H4 (cell line): ENCODE results near the gene PTPN6. TPM values are rescaled to one million over a fixed set of nuclear protein-coding genes. Genes with fewer than 3 reads are reported as not detected.

ENCODE experiments used
- DNase-seq: peaks from one replicate; pipeline ENCODE4 v3.0.0-alpha.2; 2015; ENCODE audit warnings: low spot score
- total RNA-seq: library from RNA; depleted of rRNA; stranded (reverse); fragments of >200 nt; shearing (Covaris generic); gene quantifications from 2 replicates; pipeline ENCODE4 v1.2.3, GENCODE V29; 2014

The PTPN6 gene
- total RNA-seq, 1 experiment from 2014 or later: not detected

DNA sequence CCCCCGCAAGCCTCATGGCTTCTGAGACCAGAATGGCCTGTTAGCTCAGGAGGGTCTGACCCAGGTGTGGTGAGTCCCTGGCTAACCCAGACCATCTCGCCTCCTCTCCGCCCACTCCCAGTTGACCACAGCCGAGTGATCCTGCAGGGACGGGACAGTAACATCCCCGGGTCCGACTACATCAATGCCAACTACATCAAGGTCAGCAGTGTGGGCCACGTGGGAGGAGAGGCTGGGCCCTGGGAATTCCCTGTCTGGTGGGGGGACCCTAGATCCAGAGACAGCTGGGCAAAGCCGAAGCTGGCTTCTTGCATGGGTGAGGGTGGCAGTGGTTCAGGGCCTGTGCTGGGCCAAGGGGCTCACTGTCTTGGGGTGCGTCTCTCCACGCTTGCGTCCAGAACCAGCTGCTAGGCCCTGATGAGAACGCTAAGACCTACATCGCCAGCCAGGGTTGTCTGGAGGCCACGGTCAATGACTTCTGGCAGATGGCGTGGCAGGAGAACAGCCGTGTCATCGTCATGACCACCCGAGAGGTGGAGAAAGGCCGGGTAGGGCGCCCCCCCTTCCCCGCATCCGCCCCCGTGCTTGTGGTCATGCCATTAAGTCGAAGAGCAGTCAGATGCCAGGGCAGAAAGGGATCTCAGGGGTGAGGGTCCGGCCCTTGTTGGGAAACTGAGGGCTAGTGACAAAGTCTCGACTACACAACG lies 5.0 kb downstream of the PTPN6 start:
- DNase-seq: no peak

DNA sequence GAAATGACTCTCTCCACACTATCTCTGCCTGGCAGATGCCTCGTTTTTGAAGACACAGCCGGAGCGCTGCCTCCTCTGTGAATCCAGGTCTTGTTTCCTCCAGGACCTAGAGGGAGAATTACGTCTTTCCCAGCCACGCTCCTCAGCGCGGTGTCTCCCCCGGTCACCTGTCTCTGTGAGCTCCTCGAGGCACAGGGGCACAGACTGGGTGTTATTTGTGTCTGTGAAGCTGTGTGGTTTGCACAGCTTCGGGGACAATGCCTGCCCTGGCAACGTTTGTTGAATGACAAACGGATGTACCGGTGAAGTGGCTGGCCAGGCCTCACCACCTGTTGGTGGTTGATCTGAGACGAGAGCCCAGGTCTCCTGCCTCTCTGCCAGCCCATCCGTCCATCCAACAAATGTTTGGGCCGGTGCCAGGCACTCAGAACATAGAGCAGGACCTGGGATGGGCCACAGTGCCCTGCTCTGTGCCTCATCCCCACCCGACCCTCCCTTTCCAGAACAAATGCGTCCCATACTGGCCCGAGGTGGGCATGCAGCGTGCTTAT lies 6.1 kb downstream of the PTPN6 start:
- DNase-seq: no peak

DNA sequence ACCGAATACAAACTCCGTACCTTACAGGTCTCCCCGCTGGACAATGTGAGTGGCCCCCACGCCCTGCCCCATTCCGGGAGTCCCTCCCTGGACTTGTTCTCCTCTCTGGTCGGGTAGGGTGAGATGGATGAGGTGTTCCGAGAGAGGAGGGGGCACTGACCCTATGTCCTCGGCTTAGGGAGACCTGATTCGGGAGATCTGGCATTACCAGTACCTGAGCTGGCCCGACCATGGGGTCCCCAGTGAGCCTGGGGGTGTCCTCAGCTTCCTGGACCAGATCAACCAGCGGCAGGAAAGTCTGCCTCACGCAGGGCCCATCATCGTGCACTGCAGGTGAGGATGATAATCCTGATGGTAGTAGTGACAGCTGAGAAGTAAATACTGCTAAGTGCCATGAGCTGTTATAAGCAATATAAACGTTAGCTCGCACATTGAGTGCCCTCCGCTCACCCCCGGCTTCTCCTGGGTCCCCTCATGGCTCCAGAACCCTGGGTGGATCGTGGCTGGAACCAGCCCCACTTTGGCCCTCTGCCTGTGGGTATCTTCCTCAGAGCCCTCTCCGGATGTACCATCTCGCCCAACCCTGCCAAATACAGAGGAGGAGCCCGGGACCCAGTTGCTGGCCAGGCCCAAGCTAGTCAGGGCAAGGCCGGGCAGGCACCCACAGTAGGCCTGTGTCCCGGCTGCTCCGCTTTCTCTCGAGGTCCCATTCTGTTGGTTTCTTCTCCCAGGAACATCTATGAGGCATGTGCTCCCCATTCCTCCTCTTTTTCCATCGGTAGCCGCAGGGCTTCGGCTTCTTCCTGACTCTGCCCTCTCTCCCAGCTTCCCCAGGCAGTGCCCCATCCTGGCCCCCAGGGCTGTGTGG lies 6.8 kb downstream of the PTPN6 start:
- no peak for DNase-seq

DNA sequence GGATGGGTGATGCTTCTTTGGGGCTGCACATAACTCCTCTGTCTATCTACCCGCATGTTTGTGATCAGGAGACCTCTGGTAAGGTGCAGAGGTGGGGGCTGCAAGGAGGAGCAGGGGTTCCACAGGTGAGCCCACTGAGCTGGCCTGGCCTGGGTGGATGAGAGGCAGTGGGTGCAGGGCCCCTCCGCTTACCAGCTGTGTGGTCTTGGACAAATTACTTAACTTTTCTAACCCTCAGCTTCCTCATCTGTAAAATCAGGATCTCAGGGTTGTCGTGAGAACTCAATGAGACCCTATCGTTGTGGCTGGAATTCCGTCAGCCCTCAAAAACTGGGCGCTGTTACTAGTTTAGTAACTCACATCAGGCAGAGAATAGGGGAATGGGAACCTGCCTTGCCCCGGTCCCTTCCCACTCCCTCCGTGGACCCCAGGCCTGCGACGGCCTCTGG lies 7.5 kb downstream of the PTPN6 start:
- DNase-seq: no peak

DNA sequence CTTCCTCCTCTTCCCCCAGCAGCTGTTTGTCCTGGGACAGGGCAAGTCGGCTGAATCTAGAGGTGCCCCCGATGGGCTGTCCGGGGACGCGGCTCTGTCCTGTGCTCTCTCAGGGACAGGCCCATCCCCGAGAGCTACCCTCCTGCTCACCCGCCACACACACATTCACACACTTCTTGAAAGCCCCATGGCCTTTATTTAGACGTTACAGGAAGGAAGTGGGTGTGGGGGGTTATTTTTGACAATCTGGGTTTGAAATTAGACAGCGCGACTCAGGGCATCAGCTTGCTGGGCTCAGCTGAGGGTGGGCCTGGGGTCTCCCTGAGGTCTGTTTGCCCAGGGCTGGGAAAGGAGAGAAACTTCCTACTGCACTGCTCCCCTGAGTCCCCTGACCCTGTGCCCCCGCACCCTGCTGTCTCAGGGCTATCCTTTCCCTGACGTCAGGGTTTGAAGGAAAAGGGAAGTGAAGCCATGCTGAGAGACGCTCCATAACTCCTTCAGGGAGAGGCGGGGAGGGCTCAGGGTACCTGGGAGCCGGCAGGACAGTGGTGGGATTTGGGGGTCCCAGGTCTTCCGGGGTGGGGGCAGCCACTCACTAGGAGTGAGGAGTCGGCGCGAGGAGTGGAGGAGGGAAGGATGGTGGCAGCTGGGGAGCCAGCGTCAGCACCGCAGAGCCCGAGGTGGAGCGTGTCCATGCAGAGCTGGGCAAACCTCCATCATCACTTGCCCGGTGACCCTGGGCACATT lies 8.1 kb downstream of the PTPN6 start:
- DNase-seq: no peak

DNA sequence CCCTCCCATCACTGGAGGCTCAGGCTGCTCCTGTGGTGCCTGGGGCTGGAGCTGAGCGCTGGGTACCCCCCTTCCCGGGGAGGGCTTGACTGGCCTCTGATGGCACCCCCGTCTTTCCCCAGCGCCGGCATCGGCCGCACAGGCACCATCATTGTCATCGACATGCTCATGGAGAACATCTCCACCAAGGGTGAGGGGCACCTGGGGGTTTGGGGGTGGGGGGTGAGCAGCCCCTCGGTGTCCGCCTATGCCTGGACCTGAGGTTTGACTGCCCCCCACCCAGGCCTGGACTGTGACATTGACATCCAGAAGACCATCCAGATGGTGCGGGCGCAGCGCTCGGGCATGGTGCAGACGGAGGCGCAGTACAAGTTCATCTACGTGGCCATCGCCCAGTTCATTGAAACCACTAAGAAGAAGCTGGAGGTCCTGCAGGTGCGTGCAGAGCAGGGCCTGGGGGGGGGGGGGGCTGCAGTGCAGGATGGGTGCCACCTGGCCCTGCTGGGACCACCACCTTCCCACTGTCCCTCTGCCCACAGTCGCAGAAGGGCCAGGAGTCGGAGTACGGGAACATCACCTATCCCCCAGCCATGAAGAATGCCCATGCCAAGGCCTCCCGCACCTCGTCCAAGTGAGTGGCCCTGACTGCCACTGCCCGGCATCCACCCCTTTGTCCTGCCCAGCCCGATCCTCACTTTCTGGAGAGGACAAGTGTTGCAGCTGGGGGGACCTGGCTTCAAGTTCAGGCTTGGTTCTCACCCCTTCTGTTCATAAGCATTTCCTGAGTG lies 8.8 kb downstream of the PTPN6 start:
- no peak for DNase-seq

DNA sequence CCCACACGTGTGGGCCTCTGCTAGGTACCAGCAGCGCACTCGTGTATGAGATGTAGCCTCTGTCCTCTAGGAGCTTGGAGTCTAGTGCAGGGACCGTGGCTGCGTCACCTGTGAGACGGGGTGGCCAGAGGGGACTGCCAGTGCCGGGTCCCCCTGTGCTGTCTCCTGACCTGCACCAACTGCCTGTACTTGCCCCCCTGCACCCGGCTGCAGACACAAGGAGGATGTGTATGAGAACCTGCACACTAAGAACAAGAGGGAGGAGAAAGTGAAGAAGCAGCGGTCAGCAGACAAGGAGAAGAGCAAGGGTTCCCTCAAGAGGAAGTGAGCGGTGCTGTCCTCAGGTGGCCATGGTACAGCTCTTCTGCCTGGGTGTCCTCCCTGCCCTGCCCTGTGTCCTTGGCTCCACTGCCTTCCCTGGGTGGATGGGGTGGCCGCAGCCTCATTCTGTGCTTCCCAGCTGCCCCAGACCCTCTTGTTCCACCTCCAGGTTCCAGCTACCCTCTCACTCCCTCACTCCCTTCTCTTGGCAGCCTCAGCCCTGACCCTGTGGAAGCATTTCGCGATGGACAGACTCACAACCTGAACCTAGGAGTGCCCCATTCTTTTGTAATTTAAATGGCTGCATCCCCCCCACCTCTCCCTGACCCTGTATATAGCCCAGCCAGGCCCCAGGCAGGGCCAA lies 9.6 kb downstream of the PTPN6 start:
- no peak for DNase-seq

DNA sequence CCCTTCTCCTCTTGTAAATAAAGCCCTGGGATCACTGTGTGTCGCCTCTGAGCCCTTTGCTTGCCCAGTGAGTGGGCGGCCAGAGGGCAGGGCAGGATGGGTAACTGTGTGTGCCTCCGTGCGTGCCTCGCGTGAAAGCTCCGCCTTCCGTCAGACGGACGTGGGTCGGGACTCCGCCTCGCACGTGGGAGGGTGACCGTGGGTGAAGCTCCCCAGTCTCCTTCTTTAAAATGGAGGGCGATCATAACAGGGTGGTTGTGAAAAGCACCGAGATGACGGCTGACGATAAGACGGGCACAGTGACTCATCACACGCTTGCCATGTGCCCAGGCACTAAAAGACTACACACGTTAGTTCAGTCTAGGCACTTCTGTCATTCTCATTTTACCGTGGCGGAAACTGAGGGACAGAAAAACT lies 10.1 kb downstream of the PTPN6 start:
- DNase-seq: peak; percentile 76

DNA sequence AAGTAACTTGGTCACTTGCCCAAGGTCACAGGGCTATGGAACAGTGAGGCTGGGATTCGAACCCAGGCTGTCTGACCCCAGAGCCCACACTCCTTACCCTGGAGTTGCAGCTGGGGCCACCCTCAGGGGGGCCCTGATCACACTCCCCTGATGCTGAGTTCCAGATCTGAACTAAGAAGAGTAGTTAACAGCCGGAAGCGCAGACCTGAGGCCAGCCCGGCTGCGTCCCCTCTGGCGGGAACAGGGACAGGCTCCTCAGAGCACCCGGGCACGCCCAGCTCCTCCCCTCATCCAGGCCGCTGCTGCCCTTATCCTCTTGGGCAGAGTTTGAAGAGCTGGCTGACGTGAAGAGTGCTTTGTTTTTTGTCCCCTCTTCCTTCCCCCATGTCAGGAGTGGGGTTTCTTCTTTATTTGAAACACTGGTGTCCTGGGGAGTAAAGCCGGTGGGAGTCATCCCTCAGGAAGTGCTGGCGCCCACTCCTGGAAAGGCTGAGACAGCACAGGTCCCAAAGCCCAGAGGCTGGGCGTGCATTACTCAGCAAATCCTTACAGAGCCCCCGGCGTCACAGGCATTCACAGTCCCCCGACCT lies 10.6 kb downstream of the PTPN6 start:
- peak; percentile 93 for DNase-seq

DNA sequence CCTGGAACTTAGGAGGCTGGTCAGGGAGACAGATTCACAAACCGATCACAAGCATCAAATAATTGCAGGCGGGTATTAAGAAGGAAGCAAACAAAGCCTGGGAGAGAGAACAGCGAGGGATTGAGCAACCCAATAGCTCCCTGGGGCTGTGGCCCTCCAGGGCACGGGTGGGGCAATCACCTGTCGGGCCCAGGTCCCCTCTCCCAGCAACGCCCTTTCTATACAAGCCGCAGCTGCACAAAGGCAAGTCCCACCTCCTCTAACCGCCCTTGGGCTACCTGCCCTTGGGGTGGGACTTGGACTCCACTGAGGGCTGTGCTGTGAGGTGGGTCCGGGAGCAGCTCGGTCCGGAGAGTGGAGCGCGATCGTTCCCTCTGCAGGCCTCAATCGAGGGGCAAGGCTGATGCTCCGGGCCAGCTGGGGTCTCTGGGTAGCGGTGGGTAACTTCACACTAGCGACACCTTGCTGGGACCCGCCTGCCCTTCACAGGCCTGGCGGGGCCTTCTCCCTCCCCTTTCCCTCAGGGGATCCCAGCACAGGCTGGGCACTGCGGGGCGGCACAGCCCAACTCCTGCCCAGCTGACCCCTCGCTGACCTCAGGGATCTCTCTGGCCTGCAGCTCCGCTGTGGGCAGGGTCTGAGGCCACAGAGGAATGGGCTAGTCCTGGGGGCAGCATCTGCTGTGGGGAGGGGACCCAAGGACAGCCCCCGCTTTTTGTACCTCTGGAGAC lies 11.3 kb downstream of the PTPN6 start:
- no peak for DNase-seq

DNA sequence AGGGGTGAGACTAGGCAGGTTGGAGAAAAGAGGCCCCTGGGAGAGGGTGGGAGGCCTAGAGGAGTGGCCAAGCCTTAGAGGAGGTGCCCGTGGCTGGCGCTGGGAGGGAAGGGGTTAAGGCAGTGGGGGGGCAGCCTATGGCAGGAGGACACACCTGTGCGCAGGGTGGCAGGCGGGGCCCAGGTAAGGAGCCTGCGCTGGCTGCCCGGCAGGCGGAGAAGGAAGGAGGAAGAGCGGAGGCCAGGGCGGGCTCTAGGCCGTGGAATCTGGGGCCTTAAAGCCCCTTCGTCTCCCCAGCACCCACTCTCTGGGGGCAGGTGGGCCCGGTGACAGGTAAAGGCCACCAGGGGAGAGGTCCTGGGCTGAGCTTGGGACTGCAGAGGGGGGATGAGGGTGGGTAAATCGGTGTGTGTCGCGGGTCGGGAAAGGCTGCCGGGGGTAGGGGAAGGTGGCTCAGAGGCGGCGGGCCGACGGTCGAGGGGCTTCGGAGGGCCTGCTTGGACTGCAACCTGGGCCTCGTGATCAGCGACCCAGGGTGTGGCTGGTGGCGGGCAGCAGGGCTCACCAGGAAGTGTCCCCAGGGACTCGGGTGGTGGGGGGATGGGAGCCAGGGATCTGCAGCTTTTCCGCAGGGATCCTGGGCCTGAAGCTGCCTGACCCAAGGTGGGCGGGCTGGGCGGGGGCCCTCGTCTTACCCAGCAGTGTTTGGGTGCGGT lies 12.0 kb downstream of the PTPN6 start:
- DNase-seq: no peak

DNA sequence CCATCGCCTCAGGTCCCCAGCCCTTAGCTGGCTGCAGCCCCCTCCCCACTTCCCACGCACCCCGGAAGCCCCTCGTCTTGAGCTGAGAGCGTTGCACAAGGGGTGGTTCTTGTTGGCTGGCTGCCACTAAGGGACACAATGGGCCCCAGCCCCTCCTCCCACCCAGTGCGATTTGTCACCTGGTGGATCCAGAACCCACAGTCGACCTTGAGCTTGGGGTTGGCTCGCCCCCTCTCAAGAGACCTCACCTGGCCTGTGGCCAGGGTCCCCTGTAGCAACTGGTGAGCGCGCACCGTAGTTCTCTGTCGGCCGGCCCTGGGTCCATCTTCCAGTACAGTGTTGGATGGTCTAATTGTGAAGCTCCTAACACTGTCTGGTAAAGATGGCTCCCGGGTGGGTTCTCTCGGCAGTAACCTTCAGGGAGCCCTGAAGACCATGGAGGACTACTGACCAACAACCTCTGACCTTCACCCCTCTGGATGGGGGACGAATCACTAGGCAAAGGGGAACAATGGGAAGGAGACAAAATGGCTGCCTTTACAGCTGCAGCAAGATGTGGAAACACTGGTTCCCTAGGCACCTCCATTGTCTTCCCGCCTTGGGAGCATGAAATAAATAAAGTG lies 12.7 kb downstream of the PTPN6 start:
- DNase-seq: no peak

DNA sequence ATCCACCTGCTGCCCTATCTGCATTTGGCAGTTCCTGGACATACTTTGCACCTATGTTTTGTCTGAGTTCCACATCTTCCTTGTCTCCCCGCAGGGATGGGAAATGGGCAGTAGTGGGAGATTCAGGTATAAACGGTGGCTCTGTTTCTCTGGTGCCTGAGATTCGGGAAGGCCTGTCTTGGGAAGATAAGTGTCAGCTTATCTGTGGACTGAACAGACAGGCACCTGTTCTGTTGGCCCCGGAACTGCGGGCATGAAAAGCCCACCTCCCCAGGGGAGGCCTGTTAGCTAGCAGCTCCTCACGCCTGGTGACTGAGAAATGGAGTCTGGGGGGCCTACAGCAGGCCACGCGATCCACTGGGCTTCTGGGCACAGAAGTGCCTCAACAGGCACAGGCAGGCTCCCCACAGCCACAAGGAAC lies 13.5 kb downstream of the PTPN6 start:
- no peak for DNase-seq

DNA sequence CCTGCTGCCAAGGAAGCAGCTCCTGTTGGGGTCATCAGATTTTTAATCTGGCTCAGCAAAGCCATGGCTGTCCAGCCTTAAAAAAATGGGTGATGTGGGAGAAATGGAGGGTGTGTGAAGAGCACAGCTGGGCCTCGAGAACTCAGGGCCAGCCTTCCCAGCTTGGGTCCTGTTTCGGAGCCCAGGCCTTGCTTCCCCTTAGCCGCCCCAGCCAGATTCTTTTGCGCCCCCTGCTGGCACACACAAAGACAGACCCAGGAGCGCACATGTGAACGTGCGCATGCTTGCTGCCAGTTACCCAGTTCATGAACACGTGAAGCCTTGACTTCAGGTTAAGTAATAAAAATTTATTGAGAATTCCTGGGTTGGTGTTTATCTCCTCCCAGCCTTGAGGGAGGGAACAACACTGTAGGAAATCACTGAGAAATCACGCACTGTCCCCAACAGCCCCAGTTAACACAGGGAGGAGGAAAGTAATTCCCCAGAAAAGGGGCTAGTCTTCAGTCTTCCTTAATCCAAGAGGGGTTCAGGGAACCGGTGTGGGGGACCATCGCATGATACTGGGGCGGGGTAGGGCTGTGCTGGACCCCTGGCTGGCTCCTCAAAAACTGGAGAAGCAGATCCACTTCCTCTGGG lies 14.0 kb downstream of the PTPN6 start:
- peak; percentile 83 for DNase-seq

DNA sequence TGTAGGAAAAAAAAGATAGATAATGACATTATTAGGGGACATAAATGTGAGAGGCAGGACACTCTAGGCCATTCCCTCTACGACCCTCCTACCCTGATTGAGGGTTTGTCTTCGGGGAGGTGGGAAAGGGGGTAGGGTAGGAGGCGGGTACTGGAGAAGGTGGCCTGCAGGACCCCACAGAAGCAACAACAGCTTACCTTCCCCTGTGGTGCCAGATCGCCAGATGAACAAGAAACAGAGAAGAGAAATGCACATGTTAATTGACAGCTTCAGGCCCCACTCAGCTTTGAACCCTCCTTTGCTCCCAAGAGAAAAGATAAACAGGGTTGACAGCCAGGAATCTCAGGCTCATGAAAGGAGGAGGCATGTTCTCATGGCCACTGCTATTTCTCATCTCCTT lies 14.6 kb downstream of the PTPN6 start:
- DNase-seq: no peak

DNA sequence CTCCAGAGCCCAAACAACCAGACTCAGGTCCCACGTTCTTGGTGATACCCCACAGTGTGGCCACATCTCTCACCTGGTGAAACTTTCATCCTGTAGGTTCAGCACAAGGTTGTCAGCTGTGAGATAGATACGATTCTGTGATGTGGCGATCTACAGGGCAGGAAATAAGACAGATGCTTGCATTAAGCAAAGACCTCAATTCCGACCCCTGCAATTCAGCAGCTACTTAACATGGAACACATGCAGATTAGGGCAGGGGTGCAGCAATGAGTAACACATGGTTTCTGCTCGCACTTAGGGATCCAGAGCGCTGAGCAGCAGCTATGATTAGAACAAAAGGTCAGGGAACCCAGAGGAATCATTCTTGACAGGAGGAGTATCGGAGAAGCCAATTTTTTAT lies 15.2 kb downstream of the PTPN6 start:
- DNase-seq: no peak

DNA sequence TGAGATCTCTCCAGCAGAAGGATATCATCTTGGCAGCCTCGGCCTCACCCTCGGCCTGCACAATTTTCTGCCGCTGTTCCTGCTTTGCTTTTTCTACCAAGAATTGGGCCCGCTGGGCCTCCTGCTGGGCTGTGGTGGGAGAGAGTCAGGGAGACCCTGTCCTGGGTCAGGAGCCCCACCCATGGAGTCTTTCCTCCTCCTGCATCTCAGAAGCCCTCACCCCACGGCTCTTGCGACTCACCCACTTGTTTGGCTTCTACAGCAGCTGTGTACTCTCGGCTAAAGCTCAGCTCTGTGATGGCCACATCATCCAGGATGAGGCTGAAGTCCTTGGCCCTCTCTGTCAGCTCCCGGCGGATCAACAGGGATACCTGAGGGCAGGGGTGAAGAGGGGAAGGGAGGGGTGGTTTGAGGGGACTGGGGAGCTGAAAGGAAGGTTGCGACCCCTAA lies 16.5 kb downstream of the PTPN6 start:
- DNase-seq: no peak

DNA sequence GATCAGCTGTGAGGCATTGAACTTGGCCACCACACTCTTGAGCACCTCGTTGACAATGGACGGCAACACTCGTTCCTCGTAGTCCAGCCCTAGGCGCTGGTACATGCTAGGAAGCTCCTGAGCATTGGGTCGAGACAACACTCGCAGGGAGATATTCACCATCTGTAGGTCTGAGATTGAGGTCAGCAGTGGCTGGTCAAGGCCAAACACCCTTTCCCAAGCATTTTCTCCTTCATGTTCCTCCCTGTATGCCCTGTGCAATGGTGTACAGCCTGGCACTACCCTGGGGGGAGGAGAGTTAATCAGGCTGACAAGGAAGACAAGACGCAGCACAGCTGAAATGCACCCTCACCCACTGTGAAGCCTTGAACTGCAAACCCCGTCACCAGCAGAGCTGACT lies 17.3 kb downstream of the PTPN6 start:
- no peak for DNase-seq
